Middle frontal gyrus (tissue), 1 donor: ENCODE data around the gene CHEK1.

Experiments
- DNase-seq: peaks from one replicate; pipeline ENCODE4 v3.0.0-alpha.2; 2015; ENCODE audit warnings: low spot score; ENCODE audit errors: extremely low spot score

Gene CHEK1

DNA sequence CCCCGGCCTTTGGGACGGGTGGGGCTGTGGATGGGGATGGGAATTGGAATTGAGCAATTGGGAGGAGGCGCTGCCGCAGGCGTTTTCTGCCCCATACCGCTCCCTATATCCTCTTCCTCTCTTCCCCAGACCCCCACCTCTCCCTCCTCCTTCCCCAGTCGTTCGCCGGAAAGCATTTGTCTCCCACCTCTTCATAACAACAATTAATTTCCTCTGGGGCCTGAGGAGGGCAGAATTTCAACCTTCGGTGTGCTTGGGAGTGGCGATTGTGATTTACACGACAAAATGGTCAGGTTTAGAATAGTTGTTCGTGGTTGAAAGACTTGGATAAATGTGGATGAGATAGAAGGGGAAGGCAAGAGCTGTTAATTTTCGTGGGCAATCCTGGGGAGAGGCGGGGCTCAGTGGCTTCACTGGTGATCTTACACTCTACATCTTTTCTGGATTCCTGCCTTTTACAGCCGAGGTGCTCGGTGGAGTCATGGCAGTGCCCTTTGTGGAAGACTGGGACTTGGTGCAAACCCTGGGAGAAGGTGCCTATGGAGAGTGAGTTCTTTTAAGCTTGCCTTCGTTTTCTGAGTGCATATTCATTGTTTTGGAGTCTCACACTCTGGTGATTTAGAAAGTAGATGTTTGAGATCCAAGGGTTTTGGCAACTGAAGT, 1.5 kb downstream of the CHEK1 start:
- DNase-seq: no peak

DNA sequence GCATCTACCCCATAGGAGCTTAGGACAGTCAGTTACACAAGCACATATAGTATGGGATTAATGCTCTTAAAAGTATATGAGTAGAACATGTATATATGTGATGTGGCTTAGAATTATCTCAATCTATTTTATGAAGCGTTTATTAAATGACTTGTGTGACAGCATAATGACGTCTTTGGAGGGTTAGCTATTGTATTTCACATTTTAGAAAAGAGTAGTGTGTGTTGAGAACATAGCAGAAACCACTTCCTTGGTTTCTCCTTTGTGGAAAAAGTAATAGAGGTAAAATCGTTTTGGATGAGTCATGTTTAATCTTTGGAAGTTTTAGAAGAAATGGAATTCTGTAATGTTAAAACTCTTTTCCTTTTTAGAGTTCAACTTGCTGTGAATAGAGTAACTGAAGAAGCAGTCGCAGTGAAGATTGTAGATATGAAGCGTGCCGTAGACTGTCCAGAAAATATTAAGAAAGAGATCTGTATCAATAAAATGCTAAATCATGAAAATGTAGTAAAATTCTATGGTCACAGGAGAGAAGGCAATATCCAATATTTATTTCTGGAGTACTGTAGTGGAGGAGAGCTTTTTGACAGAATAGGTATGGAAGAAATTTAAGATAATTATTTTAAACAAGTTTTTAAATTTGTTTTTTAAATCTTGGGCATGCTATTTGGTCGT, 2.4 kb downstream of the CHEK1 start:
- no peak for DNase-seq

DNA sequence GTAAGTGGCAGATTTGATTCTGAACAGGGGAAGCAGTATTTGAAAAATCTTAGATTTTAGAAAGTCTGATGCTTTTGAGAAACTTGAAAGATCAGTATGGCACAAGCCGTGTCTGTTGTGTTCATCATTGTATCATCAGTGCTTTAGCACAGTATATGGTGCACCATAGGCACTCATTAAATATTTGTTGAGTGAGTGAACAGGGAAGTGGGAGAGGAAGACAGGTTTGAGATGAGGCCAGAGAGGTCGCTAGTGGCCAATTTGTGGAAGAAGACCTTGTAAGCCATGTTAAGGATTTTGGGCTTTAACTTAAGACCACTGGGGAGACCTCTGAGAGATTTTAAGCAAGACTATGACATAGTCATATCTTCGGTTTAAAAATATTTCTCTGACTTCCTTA, 12.9 kb downstream of the CHEK1 start:
- no peak for DNase-seq

DNA sequence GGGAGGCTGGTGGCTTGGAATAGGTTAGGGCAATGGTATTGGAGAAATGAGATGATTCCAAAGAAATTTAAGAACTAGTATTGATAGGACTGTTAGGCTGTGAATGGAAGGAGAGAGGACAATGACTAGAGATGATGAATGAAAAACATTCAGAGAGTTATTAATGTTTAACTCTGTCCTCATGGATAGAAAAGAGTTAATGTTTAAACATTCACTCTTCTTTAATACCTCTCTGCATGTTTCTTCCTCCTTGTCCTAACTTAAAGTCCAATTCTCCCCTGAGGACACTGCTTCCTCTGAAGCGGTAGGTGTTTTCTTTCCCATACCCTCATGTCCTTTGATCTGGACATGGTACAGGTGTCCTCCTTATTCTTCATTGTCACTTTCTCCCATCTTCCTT, 13.4 kb downstream of the CHEK1 start:
- no peak for DNase-seq

DNA sequence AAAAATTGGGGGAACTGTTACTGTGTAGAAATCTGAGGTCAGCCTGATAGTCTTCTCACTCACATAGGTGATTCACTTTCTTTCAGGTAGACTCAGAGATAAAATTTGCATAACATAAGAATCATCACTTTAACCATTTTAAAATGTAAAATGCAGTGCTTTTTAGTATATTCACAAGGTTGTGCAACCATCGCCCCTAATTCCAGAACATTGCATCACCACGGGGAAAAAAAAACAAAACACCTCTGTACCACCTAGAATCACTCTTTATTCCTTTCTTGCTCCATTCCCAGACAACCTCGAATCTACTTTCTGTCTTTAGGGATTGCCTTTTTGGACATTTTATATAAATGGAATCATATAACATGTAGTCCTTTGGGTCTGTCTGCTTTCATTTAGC, 20.9 kb downstream of the CHEK1 start:
- no peak for DNase-seq

DNA sequence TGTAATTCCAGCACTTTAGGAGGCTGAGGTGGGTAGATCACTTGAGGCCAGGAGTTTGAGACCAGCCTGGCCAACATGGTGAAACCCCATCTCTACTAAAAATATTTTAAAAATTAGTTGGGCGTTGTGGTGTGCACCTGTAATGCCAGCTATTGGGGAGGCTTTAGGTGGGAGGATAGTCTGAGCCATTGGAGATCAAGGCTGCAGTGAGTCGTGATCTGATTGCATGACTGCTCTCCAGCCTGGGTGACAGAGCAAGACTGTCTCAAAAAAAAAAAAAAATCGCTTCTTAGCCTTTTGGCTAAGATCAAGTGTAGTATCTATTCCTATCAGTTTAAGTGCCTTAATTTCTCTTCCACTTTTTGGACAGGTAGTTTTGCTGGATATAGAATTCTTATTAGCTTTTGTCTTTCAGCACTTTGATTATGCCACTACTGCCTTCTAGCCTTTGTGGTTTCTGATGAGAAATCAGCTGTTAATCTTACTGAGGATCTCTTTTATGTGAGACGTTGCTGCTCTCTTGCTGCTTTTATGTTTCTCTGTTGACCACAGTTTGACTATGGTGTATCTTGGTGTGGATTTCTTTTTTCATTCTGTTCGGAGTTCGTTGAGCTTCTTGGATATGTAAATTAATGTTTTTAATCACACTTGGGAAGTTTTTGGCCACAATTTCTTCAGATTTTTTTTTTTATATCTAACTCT, 24.7 kb downstream of the CHEK1 start:
- no peak for DNase-seq

DNA sequence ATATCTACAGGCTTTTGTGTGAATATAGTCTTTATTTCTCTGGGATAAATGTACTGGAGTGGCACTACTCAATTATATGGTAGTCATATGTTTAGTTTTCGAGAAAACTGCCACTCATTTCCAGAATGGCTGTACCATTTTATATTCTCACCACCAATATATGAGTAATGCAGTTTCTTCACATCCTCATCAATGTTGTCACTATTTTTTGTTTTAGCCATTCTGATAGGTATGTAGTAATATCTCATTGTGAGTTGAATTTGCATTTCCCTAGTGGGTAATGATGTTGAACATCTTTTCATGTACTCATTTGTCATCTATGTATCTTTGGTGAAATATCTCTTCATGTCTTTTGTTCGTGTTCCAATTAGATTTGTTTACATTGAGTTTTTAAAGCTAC, 37.7 kb downstream of the CHEK1 start:
- DNase-seq: no peak

DNA sequence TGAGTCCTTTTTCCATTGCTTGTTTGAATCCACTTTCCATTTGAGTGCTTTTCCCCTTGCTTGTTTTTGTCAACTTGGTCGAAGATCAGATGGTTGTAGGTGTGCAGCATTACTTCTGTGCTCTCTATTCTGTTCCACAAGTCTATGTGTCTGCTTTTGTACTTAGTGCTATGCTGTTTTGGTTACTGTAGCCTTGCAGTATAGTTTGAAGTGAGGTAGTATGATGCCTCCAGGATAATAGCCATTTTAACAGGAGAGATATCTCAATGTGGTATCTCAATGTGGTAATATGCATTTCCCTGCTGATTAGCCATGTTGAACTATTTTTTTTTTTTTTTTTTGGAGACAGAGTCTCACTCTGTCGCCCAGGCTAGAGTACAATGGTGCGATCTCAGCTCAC, 38.9 kb downstream of the CHEK1 start:
- DNase-seq: no peak

DNA sequence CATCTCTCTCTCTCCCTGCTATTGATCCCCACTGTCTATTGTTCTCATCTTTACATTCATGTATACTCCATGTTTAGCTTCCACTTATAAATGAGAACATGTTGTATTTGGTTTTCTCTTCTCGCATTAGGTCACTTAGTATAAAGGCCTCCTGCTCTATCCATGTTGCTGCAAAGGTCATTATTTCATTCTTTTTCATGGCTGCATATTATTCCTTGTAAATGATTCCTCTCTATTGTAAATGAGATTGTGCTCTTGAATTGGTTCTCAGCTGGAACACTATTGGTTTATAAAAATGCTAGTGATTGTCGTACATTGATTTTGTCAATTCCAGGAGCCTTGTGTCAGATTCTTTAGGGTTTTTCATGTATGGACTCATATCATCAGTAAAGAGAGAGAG, 42.2 kb downstream of the CHEK1 start:
- DNase-seq: no peak

DNA sequence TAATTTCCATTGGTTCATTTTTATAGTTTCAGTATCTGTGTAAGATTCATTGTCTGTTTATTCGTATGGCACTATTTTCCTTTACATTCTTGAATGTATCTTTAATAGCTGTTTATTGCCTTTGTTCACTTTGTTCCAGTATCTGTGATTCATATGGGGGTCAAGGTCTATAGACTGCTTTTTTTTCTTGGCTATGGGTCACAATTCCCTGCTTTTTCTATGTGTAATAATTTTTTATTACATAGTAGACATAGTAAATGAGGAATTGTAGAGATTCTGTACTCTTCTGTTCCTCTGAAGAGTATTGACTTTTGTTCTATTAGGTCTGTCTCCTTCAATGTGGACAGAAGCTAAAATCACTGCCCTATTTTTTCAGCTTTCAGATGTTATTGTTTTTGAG, 45.2 kb downstream of the CHEK1 start:
- DNase-seq: no peak

DNA sequence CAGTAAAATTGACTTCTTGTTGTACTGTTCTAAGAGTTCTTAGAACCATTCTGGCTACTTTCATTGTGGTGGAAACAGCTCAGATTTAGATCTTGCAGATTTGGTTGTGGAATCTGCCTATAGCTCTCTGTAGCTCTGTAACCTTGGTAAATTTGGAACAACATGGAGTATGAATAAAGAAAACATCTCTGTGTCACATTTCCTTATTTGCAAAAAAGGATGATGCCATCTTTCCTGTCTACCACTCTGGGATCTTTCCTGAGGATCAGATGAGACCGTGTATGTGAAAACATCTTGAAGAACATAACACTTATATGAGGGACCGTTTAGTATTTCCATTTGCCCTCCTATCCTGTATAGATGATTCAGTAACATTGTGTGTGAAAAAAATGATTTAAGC, 46.6 kb downstream of the CHEK1 start:
- DNase-seq: no peak

DNA sequence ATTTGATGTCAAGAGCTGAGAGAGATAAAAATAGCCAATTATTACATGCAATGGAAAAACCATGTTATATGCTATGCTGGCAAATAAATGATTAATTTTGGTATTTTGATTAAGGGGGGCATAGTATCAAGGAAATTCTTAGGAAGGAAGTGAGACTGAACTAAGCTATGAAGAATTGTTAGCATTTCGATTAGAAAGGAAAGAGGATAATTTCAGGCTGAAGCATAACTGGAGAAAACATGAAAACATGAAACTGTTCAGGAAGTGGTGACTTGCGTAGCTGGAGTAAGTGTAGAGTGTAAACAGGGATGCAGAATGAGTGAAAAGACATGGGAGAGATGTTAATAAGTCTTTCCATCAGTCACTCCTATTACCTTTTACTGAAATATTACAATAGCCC, 49.2 kb downstream of the CHEK1 start:
- no peak for DNase-seq

DNA sequence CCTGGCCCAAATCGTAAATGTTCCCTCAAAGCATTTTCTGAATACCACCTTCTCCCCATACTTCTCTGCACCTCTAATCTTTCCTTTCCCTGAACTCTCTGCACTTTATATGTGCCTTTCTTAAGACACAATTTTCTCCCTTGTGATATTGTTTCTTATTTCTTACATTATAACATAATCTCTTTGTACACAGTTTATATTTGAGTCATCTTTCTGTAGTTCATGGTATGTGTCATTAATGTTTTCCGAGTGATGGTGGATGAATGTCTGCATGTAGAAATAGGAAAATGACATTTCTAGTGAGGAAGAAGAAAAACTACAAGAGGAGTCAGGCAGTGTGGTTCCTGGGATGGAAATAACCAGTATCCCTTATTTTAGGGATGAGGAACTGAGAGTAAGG, 50.2 kb downstream of the CHEK1 start:
- no peak for DNase-seq

DNA sequence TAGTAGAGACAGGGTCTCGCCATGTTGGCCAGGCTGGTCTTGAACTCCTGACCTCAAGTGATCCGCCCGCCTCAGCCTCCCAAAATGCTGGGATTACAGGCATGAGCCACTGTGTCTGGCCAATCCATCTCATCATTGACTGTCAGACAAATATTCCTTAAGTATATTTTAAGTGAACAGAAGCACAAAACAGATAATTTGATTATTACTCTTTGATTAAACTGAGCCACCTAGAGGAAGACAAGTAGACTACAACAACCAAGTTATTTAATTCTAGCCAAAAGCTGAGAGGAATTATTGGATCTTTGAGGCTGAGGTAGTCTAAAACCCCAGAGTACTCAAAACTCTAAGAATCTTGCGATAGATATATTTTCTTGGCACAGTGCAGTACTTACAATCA, 54.4 kb downstream of the CHEK1 start:
- DNase-seq: no peak

DNA sequence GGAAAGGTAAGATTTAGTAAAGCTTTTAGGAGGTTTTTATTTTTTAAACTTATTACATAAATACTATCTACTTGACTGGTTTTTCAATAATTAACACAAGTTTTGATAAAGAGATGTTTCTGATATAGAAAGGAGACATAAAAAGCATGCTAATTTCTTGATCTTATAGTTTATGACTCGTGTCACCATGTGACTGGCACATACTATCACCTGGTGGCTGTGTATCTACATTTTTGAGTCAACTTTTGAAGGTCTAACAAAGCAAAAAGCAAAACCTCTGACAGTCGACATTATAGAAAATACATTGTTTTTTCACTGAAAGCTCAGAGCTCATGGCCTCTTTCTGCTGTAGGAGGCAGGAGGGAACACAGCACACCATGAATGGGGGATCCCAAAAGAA, 54.9 kb downstream of the CHEK1 start:
- DNase-seq: no peak

DNA sequence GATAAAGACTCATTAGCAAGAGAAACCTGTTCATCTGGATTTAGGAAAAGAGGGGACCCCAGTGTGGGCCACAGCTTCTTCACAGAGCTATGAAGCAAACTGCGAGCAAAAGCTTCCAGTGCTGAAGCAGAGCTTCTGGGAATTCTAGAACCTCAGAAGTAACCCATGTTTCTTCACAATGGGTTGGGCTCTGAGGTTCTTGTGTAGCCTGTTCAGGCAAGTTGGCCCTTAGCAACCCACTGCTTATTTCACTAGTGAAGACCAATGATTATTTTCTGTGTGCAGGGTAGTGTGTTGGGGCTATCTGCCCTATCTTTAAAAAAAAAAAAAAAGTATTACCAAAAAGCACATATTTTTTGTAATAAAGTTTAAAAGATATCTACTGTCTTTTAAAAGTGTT, 55.8 kb downstream of the CHEK1 start, which contains the start of gene ACRV1:
TSS of gene ACRV1 (minus strand) at position 101 of the 400 bp plus-strand sequence. CDS start at position 34, 67 bp downstream.
- DNase-seq: no peak

DNA sequence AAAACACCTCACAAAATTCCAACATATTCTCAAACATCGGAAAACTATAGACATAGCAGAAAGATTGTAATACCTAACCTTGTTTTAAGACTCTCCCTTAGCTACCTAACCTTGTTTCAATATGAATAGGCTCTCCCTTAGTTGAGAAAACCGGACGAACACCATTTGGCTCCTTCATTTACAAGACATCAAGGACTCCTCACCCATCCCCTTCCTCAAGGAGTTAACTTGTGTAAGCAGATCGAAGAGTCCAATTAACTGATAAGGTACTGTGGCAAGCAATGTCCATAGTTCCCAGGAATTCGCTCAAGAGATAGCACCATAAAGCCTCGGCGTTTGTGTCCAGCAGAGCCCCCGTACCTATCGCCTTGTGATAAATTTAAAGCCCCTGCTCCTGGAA, 60.3 kb downstream of the CHEK1 start:
- no peak for DNase-seq

DNA sequence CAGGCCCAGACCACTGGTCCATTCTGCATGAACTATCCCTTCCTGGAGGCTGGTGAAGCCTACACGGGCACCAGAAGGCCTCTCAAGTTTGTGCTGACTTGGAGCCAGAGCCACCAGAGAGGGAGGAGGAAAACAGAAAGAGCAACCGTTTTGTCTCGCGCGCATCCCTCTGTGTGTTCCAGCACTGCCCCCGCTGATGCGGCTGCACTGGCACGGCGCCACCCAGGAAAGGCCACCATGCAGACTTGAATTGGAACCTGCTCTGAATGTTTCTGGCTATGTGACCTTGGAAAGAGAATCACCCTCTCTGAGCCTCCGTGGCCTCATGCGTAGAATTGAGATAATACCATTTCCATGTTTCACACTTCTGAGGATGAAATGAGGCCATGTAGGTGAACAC, 63.1 kb downstream of the CHEK1 start:
- DNase-seq: no peak

DNA sequence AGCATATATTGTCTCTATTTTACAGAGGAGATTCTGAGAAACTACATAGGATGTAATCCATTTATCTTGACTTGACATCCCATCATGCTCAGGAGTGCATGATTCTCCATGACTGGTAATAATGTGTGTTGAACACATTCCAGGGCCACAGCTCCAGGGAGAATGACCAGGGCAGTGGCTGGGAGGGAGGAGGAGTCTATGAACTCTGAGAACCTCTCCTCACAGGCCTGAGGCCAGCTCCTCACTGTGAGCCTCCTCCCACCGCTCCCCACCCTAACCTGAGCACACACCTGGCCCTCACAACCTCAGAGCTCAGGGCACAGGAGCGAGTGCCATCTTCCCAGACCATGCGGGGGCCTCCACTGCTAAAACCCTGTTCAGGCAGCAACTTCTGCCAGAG, 63.7 kb downstream of the CHEK1 start:
- DNase-seq: no peak

DNA sequence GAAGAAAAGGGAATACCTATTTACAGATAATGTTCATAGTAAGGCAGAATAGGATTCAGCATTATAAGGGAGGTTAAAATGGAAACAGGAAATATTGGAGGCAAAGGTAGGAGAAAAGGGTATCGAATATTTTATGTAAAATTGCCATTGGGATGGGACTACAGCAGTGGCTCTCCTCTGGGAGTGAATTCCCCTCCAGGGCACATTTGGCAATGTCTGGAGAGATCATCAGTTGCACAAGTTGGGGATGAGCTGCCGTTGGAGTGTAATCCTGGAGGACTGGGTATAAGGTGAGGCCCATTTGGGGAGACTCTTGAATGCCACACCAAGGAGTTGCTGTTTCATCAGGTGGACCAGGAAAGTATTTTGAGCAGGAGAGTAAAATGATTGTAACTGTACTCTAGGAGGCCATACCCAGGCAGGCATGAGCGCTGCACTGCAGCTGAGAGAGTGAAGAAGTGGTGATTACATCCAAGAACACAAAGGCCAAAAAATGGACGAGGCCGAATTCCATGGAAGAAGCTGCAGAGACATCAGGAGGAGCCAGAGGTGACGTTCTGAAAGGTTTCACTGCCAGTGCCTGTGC, 64.4 kb downstream of the CHEK1 start:
- DNase-seq: no peak

DNA sequence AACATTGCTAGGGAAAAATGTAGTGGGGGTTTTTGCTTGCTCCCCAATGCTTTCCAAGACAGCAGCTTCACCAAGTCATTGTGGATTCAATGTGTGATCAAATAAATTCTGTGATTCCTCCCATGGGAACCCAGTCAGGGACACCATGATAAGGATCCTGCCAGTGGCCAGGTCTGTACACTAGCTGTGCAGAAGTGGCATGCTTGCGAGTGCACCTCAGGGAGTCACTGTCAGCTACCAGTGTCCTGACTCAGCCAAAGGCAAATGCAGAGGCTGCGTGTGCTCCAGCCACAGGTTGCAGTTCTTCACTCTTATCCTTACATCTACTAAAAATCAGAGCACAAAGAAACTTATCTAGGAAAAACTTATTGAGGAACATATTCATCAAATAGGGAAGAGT, 65.0 kb downstream of the CHEK1 start:
- no peak for DNase-seq

DNA sequence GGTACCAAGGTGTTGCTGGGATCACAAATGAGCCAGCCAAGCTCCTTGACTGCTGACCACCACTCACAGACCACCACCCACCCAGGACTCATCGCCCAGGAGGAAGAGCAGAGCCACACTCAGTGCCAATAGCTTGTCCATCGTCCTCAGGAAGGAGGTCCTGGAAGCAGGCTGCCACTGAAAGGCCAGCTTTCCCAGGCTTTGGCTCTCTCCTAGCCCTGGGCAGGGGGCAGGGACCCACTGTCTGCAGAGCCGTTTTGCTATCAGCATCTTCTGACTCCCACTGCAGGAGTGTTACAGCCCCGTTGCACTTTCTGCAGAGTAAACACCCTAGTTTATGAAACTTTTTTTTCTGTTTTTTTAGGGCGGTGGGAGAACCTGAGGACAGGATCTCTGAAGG, 67.9 kb downstream of the CHEK1 start:
- no peak for DNase-seq
